ENCODE measurements around the gene MED13L.

Gene MED13L

GRCh38 chr12:116064493-116064892 is 213.0 kb downstream of the MED13L start:
- H3K4me3 ChIP-seq (ENCODE audit: low read depth, low read length) = no peak overlapping the region
- H3K9me3 ChIP-seq (ENCODE audit: control insufficient read depth, insufficient read depth, low read length) = no peaks in the 10 kb centered on the region
- no peaks in the 10 kb centered on the region for H3K4me1 ChIP-seq (ENCODE audit: control insufficient read depth, insufficient read depth, low read length)
- H3K27me3 ChIP-seq (ENCODE audit: control insufficient read depth, insufficient read depth, low read length) = no peaks in the 10 kb centered on the region
- no peaks in the 10 kb centered on the region for H3K36me3 ChIP-seq (ENCODE audit: control insufficient read depth, insufficient read depth, low read length)
- H3K9ac ChIP-seq (ENCODE audit: low read depth, low read length) = no peak overlapping the region

GRCh38 chr12:116062698-116063097 is 214.8 kb downstream of the MED13L start:
- Histone ChIP-seq H3K9ac (ENCODE audit: low read depth, low read length) (no peak overlapping the region), H3K4me3 (ENCODE audit: low read depth, low read length) (no peak overlapping the region), H3K27me3 (ENCODE audit: control insufficient read depth, insufficient read depth, low read length) (no peaks in the 10 kb centered on the region), H3K4me1 (ENCODE audit: control insufficient read depth, insufficient read depth, low read length) (no peaks in the 10 kb centered on the region), H3K36me3 (ENCODE audit: control insufficient read depth, insufficient read depth, low read length) (no peaks in the 10 kb centered on the region), H3K9me3 (ENCODE audit: control insufficient read depth, insufficient read depth, low read length) (no peaks in the 10 kb centered on the region)

GRCh38 chr12:116060764-116061163 is 216.7 kb downstream of the MED13L start:
- no peaks in the 10 kb centered on the region for H3K4me1 ChIP-seq (ENCODE audit: control insufficient read depth, insufficient read depth, low read length)
- no peaks in the 10 kb centered on the region for H3K36me3 ChIP-seq (ENCODE audit: control insufficient read depth, insufficient read depth, low read length)
- no peak overlapping the region for H3K9ac ChIP-seq (ENCODE audit: low read depth, low read length)
- H3K9me3 ChIP-seq (ENCODE audit: control insufficient read depth, insufficient read depth, low read length) = no peaks in the 10 kb centered on the region
- no peak overlapping the region for H3K4me3 ChIP-seq (ENCODE audit: low read depth, low read length)
- H3K27me3 ChIP-seq (ENCODE audit: control insufficient read depth, insufficient read depth, low read length) = no peaks in the 10 kb centered on the region

- no peaks in the 10 kb centered on the region for H3K4me1 ChIP-seq (ENCODE audit: control insufficient read depth, insufficient read depth, low read length)
- no peaks in the 10 kb centered on the region for H3K36me3 ChIP-seq (ENCODE audit: control insufficient read depth, insufficient read depth, low read length)
- H3K27me3 ChIP-seq (ENCODE audit: control insufficient read depth, insufficient read depth, low read length) = no peaks in the 10 kb centered on the region
- no peak overlapping the region for H3K4me3 ChIP-seq (ENCODE audit: low read depth, low read length)
- no peak overlapping the region for H3K9ac ChIP-seq (ENCODE audit: low read depth, low read length)
- no peaks in the 10 kb centered on the region for H3K9me3 ChIP-seq (ENCODE audit: control insufficient read depth, insufficient read depth, low read length)
Measured at GRCh38 chr12:116059904-116060303, 217.6 kb downstream of the MED13L start.

GRCh38 chr12:116058574-116058973 is 218.9 kb downstream of the MED13L start:
- Histone ChIP-seq H3K4me1 (ENCODE audit: control insufficient read depth, insufficient read depth, low read length) (no peaks in the 10 kb centered on the region), H3K9ac (ENCODE audit: low read depth, low read length) (no peak overlapping the region), H3K27me3 (ENCODE audit: control insufficient read depth, insufficient read depth, low read length) (no peaks in the 10 kb centered on the region), H3K9me3 (ENCODE audit: control insufficient read depth, insufficient read depth, low read length) (no peaks in the 10 kb centered on the region), H3K4me3 (ENCODE audit: low read depth, low read length) (no peak overlapping the region), H3K36me3 (ENCODE audit: control insufficient read depth, insufficient read depth, low read length) (no peaks in the 10 kb centered on the region)

GRCh38 chr12:116057356-116057755 is 220.1 kb downstream of the MED13L start:
- Histone ChIP-seq H3K4me1 (ENCODE audit: control insufficient read depth, insufficient read depth, low read length) (no peaks in the 10 kb centered on the region), H3K9ac (ENCODE audit: low read depth, low read length) (no peak overlapping the region), H3K36me3 (ENCODE audit: control insufficient read depth, insufficient read depth, low read length) (no peaks in the 10 kb centered on the region), H3K4me3 (ENCODE audit: low read depth, low read length) (no peak overlapping the region), H3K9me3 (ENCODE audit: control insufficient read depth, insufficient read depth, low read length) (no peaks in the 10 kb centered on the region), H3K27me3 (ENCODE audit: control insufficient read depth, insufficient read depth, low read length) (no peaks in the 10 kb centered on the region)

- no peak overlapping the region for H3K4me3 ChIP-seq (ENCODE audit: low read depth, low read length)
- H3K27me3 ChIP-seq (ENCODE audit: control insufficient read depth, insufficient read depth, low read length) = no peaks in the 10 kb centered on the region
- H3K9ac ChIP-seq (ENCODE audit: low read depth, low read length) = no peak overlapping the region
- H3K36me3 ChIP-seq (ENCODE audit: control insufficient read depth, insufficient read depth, low read length) = no peaks in the 10 kb centered on the region
- H3K4me1 ChIP-seq (ENCODE audit: control insufficient read depth, insufficient read depth, low read length) = no peaks in the 10 kb centered on the region
- H3K9me3 ChIP-seq (ENCODE audit: control insufficient read depth, insufficient read depth, low read length) = no peaks in the 10 kb centered on the region
Measured at GRCh38 chr12:116055895-116056607, 221.4 kb downstream of the MED13L start.

- no peaks in the 10 kb centered on the region for H3K27me3 ChIP-seq (ENCODE audit: control insufficient read depth, insufficient read depth, low read length)
- no peaks in the 10 kb centered on the region for H3K36me3 ChIP-seq (ENCODE audit: control insufficient read depth, insufficient read depth, low read length)
- H3K9me3 ChIP-seq (ENCODE audit: control insufficient read depth, insufficient read depth, low read length) = no peaks in the 10 kb centered on the region
- no peak overlapping the region for H3K4me3 ChIP-seq (ENCODE audit: low read depth, low read length)
- H3K4me1 ChIP-seq (ENCODE audit: control insufficient read depth, insufficient read depth, low read length) = no peaks in the 10 kb centered on the region
- H3K9ac ChIP-seq (ENCODE audit: low read depth, low read length) = no peak overlapping the region
Measured at GRCh38 chr12:116054280-116054679, 223.2 kb downstream of the MED13L start.

GRCh38 chr12:116053479-116054200 is 223.9 kb downstream of the MED13L start:
- no peaks in the 10 kb centered on the region for H3K9me3 ChIP-seq (ENCODE audit: control insufficient read depth, insufficient read depth, low read length)
- H3K9ac ChIP-seq (ENCODE audit: low read depth, low read length) = no peak overlapping the region
- H3K4me3 ChIP-seq (ENCODE audit: low read depth, low read length) = no peak overlapping the region
- no peaks in the 10 kb centered on the region for H3K4me1 ChIP-seq (ENCODE audit: control insufficient read depth, insufficient read depth, low read length)
- no peaks in the 10 kb centered on the region for H3K27me3 ChIP-seq (ENCODE audit: control insufficient read depth, insufficient read depth, low read length)
- H3K36me3 ChIP-seq (ENCODE audit: control insufficient read depth, insufficient read depth, low read length) = no peaks in the 10 kb centered on the region

GRCh38 chr12:116050275-116050674 is 227.2 kb downstream of the MED13L start:
- H3K36me3 ChIP-seq (ENCODE audit: control insufficient read depth, insufficient read depth, low read length) = no peaks in the 10 kb centered on the region
- no peaks in the 10 kb centered on the region for H3K4me1 ChIP-seq (ENCODE audit: control insufficient read depth, insufficient read depth, low read length)
- H3K9me3 ChIP-seq (ENCODE audit: control insufficient read depth, insufficient read depth, low read length) = no peaks in the 10 kb centered on the region
- no peak overlapping the region for H3K4me3 ChIP-seq (ENCODE audit: low read depth, low read length)
- H3K27me3 ChIP-seq (ENCODE audit: control insufficient read depth, insufficient read depth, low read length) = no peaks in the 10 kb centered on the region
- no peak overlapping the region for H3K9ac ChIP-seq (ENCODE audit: low read depth, low read length)

GRCh38 chr12:116048879-116049278 is 228.6 kb downstream of the MED13L start:
- Histone ChIP-seq H3K9me3 (ENCODE audit: control insufficient read depth, insufficient read depth, low read length) (no peaks in the 10 kb centered on the region), H3K27me3 (ENCODE audit: control insufficient read depth, insufficient read depth, low read length) (no peaks in the 10 kb centered on the region), H3K4me1 (ENCODE audit: control insufficient read depth, insufficient read depth, low read length) (no peaks in the 10 kb centered on the region), H3K36me3 (ENCODE audit: control insufficient read depth, insufficient read depth, low read length) (no peaks in the 10 kb centered on the region), H3K9ac (ENCODE audit: low read depth, low read length) (no peak overlapping the region), H3K4me3 (ENCODE audit: low read depth, low read length) (no peak overlapping the region)

GRCh38 chr12:116046039-116046438 is 231.5 kb downstream of the MED13L start:
- Histone ChIP-seq H3K9ac (ENCODE audit: low read depth, low read length) (no peak overlapping the region), H3K4me1 (ENCODE audit: control insufficient read depth, insufficient read depth, low read length) (no peaks in the 10 kb centered on the region), H3K9me3 (ENCODE audit: control insufficient read depth, insufficient read depth, low read length) (no peaks in the 10 kb centered on the region), H3K4me3 (ENCODE audit: low read depth, low read length) (no peak overlapping the region), H3K36me3 (ENCODE audit: control insufficient read depth, insufficient read depth, low read length) (no peaks in the 10 kb centered on the region), H3K27me3 (ENCODE audit: control insufficient read depth, insufficient read depth, low read length) (no peaks in the 10 kb centered on the region)

Data from iPS-15b (cell line).